ENCODE measurements around the gene KCND3. TPM values are rescaled to one million over a fixed set of nuclear protein-coding genes. Genes with fewer than 3 reads are reported as not detected.

KCND3 gene
- 10 to 100 TPM in 2 of 4 donors, 1 to 10 TPM in 2; 7.4 to 20.4 (median 9.8) TPM for total RNA-seq

GRCh38 chr1:111989531-111990025 is at the start of gene KCND3:
Gene KCND3 (minus strand): TSS chr1:111989668.
- WGBS, 2 donors = 0 to 1% methylated on average over 11 to 51 of the region's 83 CpGs
- intact Hi-C loops (cut with DNase I; ENCODE audit: low total_unique reads) = loop anchor here (10.0 kb wide), 1 partner anchor 195 kb away; no protein-coding TSS in a partner anchor
- TF ChIP-seq POLR2A (IDR thresholded peaks at IDR 0.05) = no peak
- DNase-seq (ENCODE audit: low spot score in 2 of 2) = no peak
- H3K4me3 ChIP-seq (ENCODE audit: low read depth, poor library complexity, severe bottlenecking) = peak within 1 kb of the TSS; percentile 44

- no peak overlapping the region for H3K4me3 ChIP-seq (ENCODE audit: low read depth, poor library complexity, severe bottlenecking)
- intact Hi-C loops (cut with DNase I; ENCODE audit: low total_unique reads) = no loop called here
- 70 to 89% methylated on average over 1 of the region's 1 CpG for WGBS, 2 donors
- TF ChIP-seq POLR2A (IDR thresholded peaks at IDR 0.05) = no peak
- TF ChIP-seq, protein P1, sequence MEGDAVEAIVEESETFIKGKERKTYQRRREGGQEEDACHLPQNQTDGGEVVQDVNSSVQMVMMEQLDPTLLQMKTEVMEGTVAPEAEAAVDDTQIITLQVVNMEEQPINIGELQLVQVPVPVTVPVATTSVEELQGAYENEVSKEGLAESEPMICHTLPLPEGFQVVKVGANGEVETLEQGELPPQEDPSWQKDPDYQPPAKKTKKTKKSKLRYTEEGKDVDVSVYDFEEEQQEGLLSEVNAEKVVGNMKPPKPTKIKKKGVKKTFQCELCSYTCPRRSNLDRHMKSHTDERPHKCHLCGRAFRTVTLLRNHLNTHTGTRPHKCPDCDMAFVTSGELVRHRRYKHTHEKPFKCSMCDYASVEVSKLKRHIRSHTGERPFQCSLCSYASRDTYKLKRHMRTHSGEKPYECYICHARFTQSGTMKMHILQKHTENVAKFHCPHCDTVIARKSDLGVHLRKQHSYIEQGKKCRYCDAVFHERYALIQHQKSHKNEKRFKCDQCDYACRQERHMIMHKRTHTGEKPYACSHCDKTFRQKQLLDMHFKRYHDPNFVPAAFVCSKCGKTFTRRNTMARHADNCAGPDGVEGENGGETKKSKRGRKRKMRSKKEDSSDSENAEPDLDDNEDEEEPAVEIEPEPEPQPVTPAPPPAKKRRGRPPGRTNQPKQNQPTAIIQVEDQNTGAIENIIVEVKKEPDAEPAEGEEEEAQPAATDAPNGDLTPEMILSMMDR (IDR thresholded peaks at IDR 0.05) = no peak
- DNase-seq (ENCODE audit: low spot score in 2 of 2) = no peak
These were observed 44.8 kb upstream of the KCND3 start for GRCh38 chr1:112034277-112034676.

DNA sequence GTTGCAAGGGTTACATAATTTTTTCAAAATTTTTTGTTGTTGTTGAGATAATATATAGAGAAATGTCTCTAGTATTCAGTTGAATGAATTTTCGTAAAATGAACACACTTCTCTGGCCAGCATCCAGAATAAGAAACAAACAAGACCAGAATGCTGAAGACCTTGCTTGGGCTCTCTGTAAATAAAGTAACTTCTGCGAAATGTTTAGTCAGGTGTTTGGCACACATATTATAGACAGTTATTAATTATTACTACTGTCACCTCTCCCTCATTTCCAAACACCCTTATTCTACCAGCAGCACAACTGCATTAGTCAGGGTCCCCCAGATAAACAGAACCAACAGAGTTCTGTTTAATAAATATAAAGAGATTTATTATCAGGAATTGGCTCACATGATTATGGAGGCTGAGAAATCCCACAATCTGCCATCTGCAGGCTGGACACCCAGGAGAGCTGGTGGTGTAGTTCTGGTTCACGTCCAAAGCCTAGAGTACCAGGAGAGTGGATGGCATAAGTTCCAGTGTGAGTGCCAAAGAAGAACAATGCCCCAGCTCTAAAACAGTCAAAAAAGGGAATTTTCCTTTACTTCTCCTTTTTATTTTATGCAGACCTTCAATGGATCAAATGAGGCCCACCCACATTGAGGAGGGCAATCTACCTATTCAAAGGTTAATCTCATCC is 44.1 kb upstream of the KCND3 start:
- intact Hi-C loops (cut with DNase I; ENCODE audit: low total_unique reads) = no loop called here
- H3K4me3 ChIP-seq (ENCODE audit: low read depth, poor library complexity, severe bottlenecking) = no peak overlapping the region
- TF ChIP-seq POLR2A (IDR thresholded peaks at IDR 0.05) = no peak
- TF ChIP-seq, protein P1 (IDR thresholded peaks at IDR 0.05) = no peak
- WGBS, 2 donors = 63 to 70% methylated on average over 3 of the region's 3 CpGs
- no peak for DNase-seq (ENCODE audit: low spot score in 2 of 2)

DNA sequence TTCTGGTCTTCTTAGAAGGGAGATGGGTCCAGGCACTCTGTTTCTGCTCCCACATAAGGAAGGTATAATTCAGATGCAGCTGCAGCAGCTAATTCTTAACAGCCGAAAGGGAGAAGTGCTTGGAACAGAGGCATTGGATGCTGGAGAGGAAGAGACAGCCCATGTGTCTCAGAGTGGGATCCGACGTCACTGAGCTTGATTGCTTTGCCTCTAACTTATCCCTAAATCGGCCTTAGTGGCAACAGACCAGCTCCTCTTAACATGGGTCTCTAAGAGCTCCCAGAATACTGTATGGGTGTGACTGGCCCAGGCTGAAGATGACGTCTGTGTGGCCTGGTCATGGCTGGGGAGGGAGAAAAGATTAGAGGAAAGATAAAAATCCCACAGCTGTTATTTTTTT is 40.7 kb upstream of the KCND3 start:
- TF ChIP-seq POLR2A (IDR thresholded peaks at IDR 0.05) = no peak
- TF ChIP-seq, protein P1 (IDR thresholded peaks at IDR 0.05) = no peak
- DNase-seq (ENCODE audit: low spot score in 2 of 2) = no peak
- 45 to 61% methylated on average over 5 of the region's 5 CpGs for WGBS, 2 donors
- intact Hi-C loops (cut with DNase I; ENCODE audit: low total_unique reads) = no loop called here
- H3K4me3 ChIP-seq (ENCODE audit: low read depth, poor library complexity, severe bottlenecking) = no peak overlapping the region

DNA sequence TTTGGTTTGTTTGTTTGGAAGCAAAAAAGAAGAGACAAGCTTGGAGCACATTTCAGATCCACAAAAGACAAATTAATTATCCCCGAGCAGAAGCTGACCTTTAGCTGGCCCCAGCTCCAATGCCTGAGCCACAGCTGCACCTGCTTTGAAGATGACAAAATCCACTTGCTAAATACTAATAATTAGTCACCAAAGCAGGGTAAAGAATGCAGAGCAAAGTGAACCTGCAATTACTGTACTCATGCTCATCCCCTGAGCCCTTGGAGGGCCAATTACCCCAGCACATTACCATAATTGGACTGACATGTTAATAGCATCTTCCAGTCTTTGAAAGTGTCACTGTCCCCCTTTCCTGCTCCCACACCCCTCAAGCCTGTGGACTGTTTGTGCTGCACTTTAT is 38.2 kb upstream of the KCND3 start:
- 56 to 63% methylated on average over 1 of the region's 1 CpG for WGBS, 2 donors
- DNase-seq (ENCODE audit: low spot score in 2 of 2) = no peak
- no peak overlapping the region for H3K4me3 ChIP-seq (ENCODE audit: low read depth, poor library complexity, severe bottlenecking)
- intact Hi-C loops (cut with DNase I; ENCODE audit: low total_unique reads) = no loop called here
- TF ChIP-seq POLR2A (IDR thresholded peaks at IDR 0.05) = no peak
- TF ChIP-seq, protein P1 (IDR thresholded peaks at IDR 0.05) = no peak

DNA sequence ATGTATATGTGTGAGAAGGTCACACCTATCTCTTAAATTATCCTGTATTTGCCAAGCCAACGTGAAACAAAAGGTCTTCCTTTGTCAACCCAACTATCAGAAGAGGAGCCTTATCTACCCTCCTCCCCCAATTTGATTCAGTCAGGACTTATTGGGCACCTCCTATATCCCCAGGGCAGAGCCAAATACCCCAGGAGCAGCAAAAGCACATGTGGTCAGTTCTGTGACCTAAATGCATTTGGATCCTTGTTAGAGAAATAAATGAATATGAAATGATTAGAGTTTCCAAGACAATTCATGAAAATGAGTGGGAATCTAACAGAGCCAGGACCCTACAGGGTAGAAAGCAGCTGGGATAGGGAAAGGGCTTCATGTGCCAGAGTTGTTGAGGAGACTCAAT is 37.0 kb upstream of the KCND3 start:
- DNase-seq (ENCODE audit: low spot score in 2 of 2) = no peak
- no peak for TF ChIP-seq POLR2A (IDR thresholded peaks at IDR 0.05)
- TF ChIP-seq, protein P1 (IDR thresholded peaks at IDR 0.05) = no peak
- WGBS, 2 donors = 45 to 46% methylated on average over 1 of the region's 1 CpG
- no peak overlapping the region for H3K4me3 ChIP-seq (ENCODE audit: low read depth, poor library complexity, severe bottlenecking)
- intact Hi-C loops (cut with DNase I; ENCODE audit: low total_unique reads) = no loop called here

Measured in lower leg skin (tissue), 4 donors.